ENCODE data around the gene TMOD1. TPM values are rescaled to one million over a fixed set of nuclear protein-coding genes. Genes with fewer than 3 reads are reported as not detected.

Gene TMOD1
- total and polyA plus RNA-seq, 2 of the 8 experiments (the other 6 are each of a cell fraction or from before 2014, with no cell fraction given): 0.17 to 0.88 TPM

- Histone ChIP-seq H3K27me3 (replicated peaks in 1 of 4; ENCODE audit: control insufficient read depth in 3 of 4, extremely low read depth in 1 of 4, insufficient read depth in 3 of 4, low read length in 3 of 4) (no peaks in the 10 kb centered on the region; a peak in 1 of 7 replicates), H2BK12ac (ENCODE audit: low read depth, low read length) (no peak overlapping the region), H3K27ac (ENCODE audit: low read depth, low read length) (no peak overlapping the region), H4K91ac (replicated peaks; ENCODE audit: insufficient read length, low read length) (no peak overlapping the region), H3K23me2 (ENCODE audit: low read depth, low read length) (no peaks in the 10 kb centered on the region), H3K4ac (replicated peaks; ENCODE audit: insufficient read length, low read depth, low read length) (no peak overlapping the region), H3K14ac (ENCODE audit: insufficient read length) (no peak overlapping the region), H4K20me1 (replicated peaks in 1 of 2; ENCODE audit: control insufficient read depth in 1 of 2, insufficient read depth in 2 of 2, low read length in 2 of 2) (no peaks in the 10 kb centered on the region), H3K4me2 (ENCODE audit: insufficient read depth in 1 of 2, low read depth in 2 of 2, low read length in 2 of 2) (no peak overlapping the region), H2BK120ac (replicated peaks; ENCODE audit: low read depth, low read length) (no peak overlapping the region), H3K79me1 (ENCODE audit: low read depth, low read length) (no peaks in the 10 kb centered on the region), H3K23ac (ENCODE audit: insufficient read length) (no peak overlapping the region), H3K36me3 (ENCODE audit: control insufficient read depth in 2 of 4, insufficient read depth in 4 of 4, low read length in 3 of 4) (no peaks in the 10 kb centered on the region), H3K79me2 (ENCODE audit: control insufficient read depth in 1 of 2, insufficient read depth in 2 of 2, low read length in 2 of 2) (no peaks in the 10 kb centered on the region), H3K56ac (replicated peaks; ENCODE audit: insufficient read length, low read depth, low read length) (no peak overlapping the region), H4K5ac (ENCODE audit: insufficient read length, low read depth, low read length) (no peak overlapping the region), H2BK20ac (ENCODE audit: low read length) (no peak overlapping the region), H2AFZ (ENCODE audit: low read length) (no peak overlapping the region), H3K4me1 (replicated peaks in 1 of 4; ENCODE audit: control insufficient read depth in 3 of 4, insufficient read depth in 4 of 4, low read length in 3 of 4) (peaks cover 2 to 6% (median 5%) of the 10 kb centered on the region in 4 experiments; a peak in 6 of 7 replicates), H3K4me3 (ENCODE audit: extremely low read depth in 1 of 4, insufficient read depth in 2 of 4, low read depth in 3 of 4, low read length in 4 of 4) (no peak overlapping the region), H3K9me3 (ENCODE audit: insufficient read depth in 2 of 2, low read depth in 1 of 2, low read length in 1 of 2) (no peaks in the 10 kb centered on the region), H4K8ac (ENCODE audit: extremely low read depth, insufficient read depth, low read length) (no peak overlapping the region), H3K9ac (replicated peaks in 1 of 4; ENCODE audit: extremely low read depth in 1 of 4, low read depth in 3 of 4, low read length in 3 of 4) (no peak overlapping the region), H2AK5ac (ENCODE audit: low read depth, low read length) (no peak overlapping the region), H3K18ac (ENCODE audit: extremely low read depth, low read length) (no peak overlapping the region; the same call in 1 of the 2 replicates), H2BK15ac (ENCODE audit: low read length) (no peak overlapping the region), H2BK5ac (ENCODE audit: low read depth, low read length) (no peak overlapping the region; the same call in 1 of the 2 replicates)
- CTCF ChIA-PET (ENCODE audit: partially characterized antibody): interaction anchor here (0.6 to 2.5 kb wide), 7 partner anchors 9 to 99 kb away, joined by 3 to 12 read pairs (median 4); no protein-coding TSS in a partner anchor
- WGBS, 2 experiments (ENCODE audit: extremely low coverage in 1 of 2, insufficient coverage in 1 of 2, insufficient read length in 1 of 2, insufficient replicate concordance in 2 of 2, low coverage in 1 of 2, low lambda C conversion rate in 2 of 2, missing lambda C conversion rate in 1 of 2): 88% methylated on average over 3 of the region's 3 CpGs; no CpG with 5 or more reads in 1 of the 2 experiments
- POLR2A ChIA-PET (ENCODE audit: partially characterized antibody): no interaction called here
- no peak for DNase-seq (ENCODE audit: low read depth in 1 of 2, low spot score in 2 of 2)
- no peak for FAIRE-seq
- TF ChIP-seq HDAC2 (IDR thresholded peaks at IDR 0.05; ENCODE audit: borderline replicate concordance in 1 of 2, low read depth in 2 of 2, low read length in 2 of 2) (no peak), CBX5 (IDR thresholded peaks at IDR 0.05; ENCODE audit: low read depth, low read length) (no peak), TBP (IDR thresholded peaks at IDR 0.05; ENCODE audit: low read depth, low read length) (no peak)
These were observed 60.0 kb downstream of the TMOD1 start for GRCh38 chr9:97561501-97561900.

Measured in H1 (cell line).